Glomerular endothelial cell (primary cell): ENCODE data around the gene PRKG1. TPM values are rescaled to one million over a fixed set of nuclear protein-coding genes. Genes with fewer than 3 reads are reported as not detected.

Source experiments
- DNase-seq: peaks from one replicate; pipeline ENCODE4 v3.0.0-alpha.2; 2011; ENCODE audit warnings: low read depth, low spot score; ENCODE audit errors: extremely low read depth
- total RNA-seq: library from RNA; depleted of rRNA; stranded (reverse); fragments of >200 nt; gene quantifications from 2 replicates; pipeline ENCODE4 v1.2.3, GENCODE V29; 2015

PRKG1 gene
- total RNA-seq, 1 donor from 2014 or later: 4.9 TPM

DNA sequence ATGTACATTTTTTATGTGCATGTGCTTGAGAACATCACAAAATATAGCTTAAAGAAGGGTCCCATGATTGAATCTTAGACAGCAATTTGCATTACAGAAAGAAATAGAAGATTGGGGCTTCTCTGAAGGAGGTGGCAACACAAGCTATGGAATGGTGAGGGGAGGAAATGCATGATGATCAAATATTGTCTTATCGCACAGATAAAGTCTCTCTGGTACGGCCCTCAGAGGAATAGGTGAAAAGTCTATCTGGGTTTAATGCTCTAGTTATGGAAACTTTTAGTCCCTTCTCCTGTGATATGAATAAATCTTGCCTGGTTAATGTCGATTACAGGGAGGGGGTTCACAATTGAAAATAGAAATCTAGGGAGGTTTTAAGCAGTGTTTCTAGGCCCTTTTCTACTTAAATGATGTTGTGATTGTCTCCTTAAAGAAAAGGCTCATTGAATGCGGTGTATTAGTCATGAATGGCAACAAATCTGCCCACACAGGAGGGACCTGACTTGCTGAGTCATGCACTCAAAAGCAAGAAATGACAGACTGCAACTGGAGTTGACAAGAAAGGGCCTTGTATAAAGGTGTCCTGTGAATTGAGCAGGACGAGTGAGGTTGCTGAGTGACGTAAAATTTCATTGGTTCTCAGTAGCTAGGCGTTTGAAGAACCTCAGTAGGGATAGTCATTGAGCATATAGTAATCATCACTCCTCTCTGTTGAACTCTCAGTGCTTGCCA, 758.5 kb downstream of the PRKG1 start:
- peak; percentile 16 for DNase-seq

DNA sequence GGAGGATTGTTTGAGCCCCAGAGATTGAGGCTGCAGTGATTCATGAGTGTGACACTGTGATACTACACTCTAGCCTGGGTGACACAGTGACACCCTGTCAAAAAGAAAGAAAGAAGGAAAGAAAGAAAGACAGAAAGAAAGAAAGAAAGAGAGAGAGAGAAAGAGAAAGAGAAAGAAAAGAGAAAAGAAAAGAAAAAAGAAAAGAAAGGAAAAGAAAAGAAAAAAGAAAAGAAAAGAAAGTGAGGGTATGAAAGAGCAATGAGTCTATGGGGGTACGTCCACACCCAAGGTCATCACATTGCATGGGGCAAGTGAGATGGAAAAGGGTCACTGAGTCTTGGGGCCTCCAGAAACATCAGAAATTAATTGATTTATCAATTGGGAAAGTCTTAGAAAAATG, 760.3 kb downstream of the PRKG1 start:
- no peak for DNase-seq

- DNase-seq: no peak
Observed at GRCh38 chr10:51838471-51838870, 764.2 kb downstream of the PRKG1 start.

- no peak for DNase-seq
Observed at GRCh38 chr10:51843966-51844365, 769.7 kb downstream of the PRKG1 start.

DNA sequence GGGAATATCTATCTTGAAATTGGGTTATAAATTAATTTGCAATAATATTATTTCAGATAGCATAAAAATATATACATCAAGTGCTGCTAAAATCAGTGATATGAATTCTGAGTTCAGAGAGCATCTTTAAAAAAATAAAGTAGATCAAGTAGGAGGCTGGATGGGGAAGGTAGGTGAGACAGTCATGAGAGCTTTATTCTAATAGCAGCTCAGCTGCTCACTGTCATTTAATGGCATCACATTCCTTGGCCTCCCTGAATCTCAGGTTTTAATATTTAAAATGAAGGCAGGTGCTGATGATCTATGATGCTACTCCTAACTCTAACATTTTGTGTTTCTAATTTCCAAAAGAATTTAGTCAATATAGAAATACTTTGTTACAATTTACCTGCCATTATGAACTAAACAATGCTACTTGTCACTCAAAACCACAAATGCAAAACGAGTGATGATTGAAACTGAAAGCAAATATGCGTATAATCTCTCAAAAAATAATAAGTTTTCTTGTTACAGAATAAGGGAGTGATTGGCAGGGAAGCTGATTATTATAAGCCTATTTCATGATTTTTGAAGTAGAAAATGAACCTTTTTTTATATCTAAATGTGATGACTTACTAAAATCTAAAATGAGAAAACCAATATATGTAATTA, 772.7 kb downstream of the PRKG1 start:
- DNase-seq: no peak

GRCh38 chr10:51852297-51852696, 778.0 kb downstream of the PRKG1 start:
- DNase-seq: no peak

- no peak for DNase-seq
Observed at GRCh38 chr10:51857305-51857704, 783.0 kb downstream of the PRKG1 start.

DNA sequence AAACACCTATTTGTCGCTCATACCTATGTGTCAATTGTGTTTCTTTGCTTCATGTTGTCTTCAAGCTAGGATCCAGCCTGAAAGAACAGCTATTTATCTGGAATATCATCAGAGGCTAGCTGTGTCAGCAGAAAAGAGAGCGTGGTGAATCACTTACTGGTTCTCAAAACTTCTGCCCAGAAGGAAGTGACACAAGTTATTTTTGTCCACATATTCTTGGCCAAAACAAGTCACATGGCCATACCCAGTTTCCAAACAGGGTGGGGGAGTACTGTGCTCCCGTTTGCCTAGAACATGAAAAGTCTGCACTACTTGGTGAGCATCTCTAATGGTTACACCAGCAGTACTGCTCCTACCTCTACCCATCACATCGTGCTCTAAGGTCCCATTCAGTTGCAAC, 786.0 kb downstream of the PRKG1 start:
- DNase-seq: no peak

GRCh38 chr10:51861051-51861450, 786.8 kb downstream of the PRKG1 start:
- DNase-seq: no peak

GRCh38 chr10:51861731-51862130, 787.4 kb downstream of the PRKG1 start:
- DNase-seq: no peak

DNA sequence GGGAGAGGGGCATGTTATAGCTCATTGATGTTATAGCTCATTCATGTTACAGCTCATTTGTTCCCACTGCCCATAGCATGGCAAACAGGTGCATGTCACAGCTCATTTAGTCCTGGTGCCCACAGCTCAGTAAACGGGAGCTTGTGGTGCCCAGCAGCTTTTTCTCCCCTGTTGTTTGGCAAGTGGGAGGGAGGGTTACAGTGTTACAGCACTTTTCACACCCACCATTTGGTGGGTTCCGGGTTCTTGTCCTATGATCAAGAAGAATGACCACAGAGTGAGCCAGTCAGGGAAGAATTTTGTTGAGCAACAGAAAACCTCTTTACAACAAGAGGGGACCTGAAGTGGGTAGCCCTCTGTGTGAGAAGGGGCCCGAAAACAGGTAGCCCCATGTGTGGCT, 787.9 kb downstream of the PRKG1 start:
- DNase-seq: no peak

DNA sequence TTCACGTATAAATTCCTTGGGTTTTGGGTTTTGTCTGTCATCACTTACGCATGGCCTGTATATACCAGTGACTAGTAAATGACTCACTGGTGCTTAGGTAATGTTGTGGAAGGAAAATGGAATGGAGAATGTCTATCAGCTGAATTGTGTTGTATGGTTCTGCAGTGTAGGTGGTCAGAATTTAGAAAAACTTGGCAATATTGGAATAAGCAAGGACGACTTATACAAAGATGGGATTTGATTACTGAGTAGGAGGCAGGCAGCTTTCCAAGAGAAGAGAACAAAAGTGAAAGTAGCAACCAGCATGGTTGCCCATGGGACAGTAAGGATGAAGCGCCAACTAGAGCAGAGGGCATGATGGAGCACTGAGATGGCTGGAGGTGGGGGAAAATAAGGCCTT, 793.7 kb downstream of the PRKG1 start:
- no peak for DNase-seq

DNA sequence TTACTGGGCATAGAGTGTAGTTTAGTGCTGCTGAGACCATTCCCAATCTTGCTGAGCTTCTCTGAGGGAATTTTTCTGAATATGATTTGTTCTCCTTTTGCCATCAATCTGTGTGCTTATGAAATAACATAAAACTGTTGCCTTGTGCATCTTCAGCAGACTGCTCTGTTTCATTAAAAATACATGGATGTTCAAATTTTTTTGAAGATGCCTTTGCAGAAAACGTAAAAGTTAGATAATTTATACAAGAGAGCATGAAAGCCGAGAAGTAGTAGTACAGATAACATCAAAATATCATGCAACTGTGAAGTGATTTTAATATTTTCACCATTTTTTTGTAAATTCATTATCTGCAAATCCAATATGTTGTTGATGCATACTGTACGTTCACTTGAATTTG, 799.8 kb downstream of the PRKG1 start:
- no peak for DNase-seq

DNA sequence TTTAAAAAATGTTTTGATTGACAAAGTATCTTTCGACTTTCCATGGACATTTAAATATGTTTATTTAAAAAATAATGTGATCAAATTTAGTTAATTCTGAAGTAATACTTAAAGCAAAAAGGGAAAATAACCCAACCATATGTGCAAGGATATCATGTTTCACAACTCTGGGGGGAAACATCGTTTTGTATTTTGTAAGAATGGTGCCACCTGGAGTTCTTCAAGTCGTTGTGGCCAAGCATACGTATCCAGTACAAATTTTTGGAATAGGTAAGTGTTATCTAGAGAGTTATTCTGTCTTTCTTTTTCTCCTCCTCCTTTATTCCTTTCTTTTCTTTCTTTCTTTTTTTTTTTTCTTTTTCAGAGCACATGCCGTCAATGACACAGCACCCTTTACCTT, 801.3 kb downstream of the PRKG1 start:
- no peak for DNase-seq

GRCh38 chr10:51876503-51876902, 802.2 kb downstream of the PRKG1 start:
- no peak for DNase-seq

GRCh38 chr10:51876979-51877378, 802.7 kb downstream of the PRKG1 start:
- no peak for DNase-seq

DNA sequence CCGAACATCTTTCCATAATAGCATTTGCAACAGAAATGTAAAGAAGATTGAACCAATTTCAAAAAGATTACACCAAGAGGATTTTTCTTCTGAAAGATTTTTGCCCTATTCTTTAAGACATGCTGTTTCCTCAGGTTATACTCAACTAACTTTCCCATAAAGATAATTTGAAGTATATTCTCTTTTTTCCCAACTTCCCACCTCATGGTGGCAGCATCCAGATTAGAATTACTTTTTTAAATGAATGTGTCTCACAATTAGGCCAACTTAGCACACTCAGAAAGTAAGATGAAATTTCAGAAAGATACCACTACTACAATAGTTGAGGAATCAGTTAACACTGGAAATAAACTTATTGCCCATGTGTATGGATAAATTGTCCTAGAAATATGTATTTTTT, 803.3 kb downstream of the PRKG1 start:
- no peak for DNase-seq

- DNase-seq: no peak
Observed at GRCh38 chr10:51878695-51879094, 804.4 kb downstream of the PRKG1 start.

- peak; percentile 63 for DNase-seq
Observed at GRCh38 chr10:51879238-51879637, 805.0 kb downstream of the PRKG1 start.

GRCh38 chr10:51881213-51881612, 806.9 kb downstream of the PRKG1 start:
- DNase-seq: no peak

DNA sequence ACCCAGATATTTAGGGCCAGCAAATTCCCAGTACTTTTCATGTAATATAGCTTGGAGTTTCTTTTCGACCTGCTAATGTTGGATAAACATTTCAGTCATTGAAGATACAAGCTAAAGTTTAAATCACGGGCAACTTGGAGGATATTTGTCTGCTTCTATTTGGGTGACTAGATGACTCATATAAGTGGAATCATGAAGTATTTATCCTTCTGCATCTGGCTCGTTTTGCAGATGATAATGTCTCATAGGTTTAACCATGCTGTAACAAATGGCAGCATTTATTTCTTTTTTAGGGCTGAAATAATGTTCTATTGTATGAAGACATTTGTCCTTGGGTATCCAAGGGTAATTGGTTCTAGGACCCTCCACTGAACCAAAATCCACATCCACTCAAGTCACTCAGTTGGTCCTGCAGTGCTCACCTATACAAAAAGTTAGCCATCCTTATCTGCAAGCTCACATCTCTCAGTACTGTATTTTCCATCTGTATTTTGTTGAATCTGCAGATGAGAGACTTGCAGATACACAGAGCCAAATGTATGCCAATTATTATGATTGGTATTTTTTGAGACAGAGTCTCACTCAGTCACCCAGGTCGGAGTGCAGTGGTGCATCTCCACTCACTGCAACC, 812.3 kb downstream of the PRKG1 start:
- DNase-seq: no peak

GRCh38 chr10:51888263-51888662, 814.0 kb downstream of the PRKG1 start:
- no peak for DNase-seq
